Measurements from ENCODE around the gene CLCA2.

The CLCA2 gene

DNA sequence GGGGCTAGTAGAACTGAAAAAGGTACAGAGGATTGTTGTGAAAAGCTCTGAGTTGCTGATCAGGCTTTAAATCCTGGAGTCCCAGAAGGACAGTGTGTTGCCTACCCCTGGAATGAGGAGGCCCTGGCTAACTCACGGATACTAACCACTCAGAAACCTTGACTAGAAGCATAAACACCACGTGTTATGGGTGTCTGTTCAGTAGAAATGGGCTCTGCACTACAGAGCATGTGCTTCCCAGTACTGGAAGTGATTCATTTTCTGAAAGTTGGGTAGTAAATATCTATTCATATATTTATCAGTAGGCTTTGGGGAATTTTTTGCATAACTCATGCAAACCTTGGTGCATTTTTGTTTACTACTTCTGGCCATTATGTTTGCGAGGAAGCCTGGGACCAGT, 29.7 kb downstream of the CLCA2 start:
- H3K4me1 ChIP-seq (ENCODE audit: control insufficient read depth, insufficient read depth, low read length), result no peaks in the 10 kb centered on the region
- H3K9ac ChIP-seq (ENCODE audit: low read length in 2 of 2), result no peak overlapping the region
- H3K27ac ChIP-seq (ENCODE audit: low read length), result no peak overlapping the region
- H3K9me3 ChIP-seq (ENCODE audit: control insufficient read depth in 2 of 2, low read length in 2 of 2), result no peaks in the 10 kb centered on the region
- no peaks in the 10 kb centered on the region for H3K27me3 ChIP-seq (ENCODE audit: control insufficient read depth in 1 of 2, insufficient read depth in 2 of 2, low read length in 2 of 2)
- H3K4me3 ChIP-seq (ENCODE audit: low read length in 2 of 2), result no peak overlapping the region
- H3K36me3 ChIP-seq (ENCODE audit: control insufficient read depth in 2 of 2, insufficient read depth in 2 of 2, low read length in 2 of 2), result no peaks in the 10 kb centered on the region

DNA sequence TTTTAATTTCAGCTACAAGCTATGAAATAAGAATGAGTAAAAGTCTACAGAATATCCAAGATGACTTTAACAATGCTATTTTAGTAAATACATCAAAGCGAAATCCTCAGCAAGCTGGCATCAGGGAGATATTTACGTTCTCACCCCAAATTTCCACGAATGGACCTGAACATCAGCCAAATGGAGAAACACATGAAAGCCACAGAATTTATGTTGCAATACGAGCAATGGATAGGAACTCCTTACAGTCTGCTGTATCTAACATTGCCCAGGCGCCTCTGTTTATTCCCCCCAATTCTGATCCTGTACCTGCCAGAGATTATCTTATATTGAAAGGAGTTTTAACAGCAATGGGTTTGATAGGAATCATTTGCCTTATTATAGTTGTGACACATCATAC, 31.1 kb downstream of the CLCA2 start:
- H3K9ac ChIP-seq (ENCODE audit: low read length in 2 of 2), result no peak overlapping the region
- H3K9me3 ChIP-seq (ENCODE audit: control insufficient read depth in 2 of 2, low read length in 2 of 2), result no peaks in the 10 kb centered on the region
- no peak overlapping the region for H3K27ac ChIP-seq (ENCODE audit: low read length)
- H3K4me1 ChIP-seq (ENCODE audit: control insufficient read depth, insufficient read depth, low read length), result no peaks in the 10 kb centered on the region
- no peaks in the 10 kb centered on the region for H3K27me3 ChIP-seq (ENCODE audit: control insufficient read depth in 1 of 2, insufficient read depth in 2 of 2, low read length in 2 of 2)
- H3K36me3 ChIP-seq (ENCODE audit: control insufficient read depth in 2 of 2, insufficient read depth in 2 of 2, low read length in 2 of 2), result no peaks in the 10 kb centered on the region
- H3K4me3 ChIP-seq (ENCODE audit: low read length in 2 of 2), result no peak overlapping the region

GRCh38 chr1:86460998-86461397, 37.0 kb downstream of the CLCA2 start:
- no peaks in the 10 kb centered on the region for H3K36me3 ChIP-seq (ENCODE audit: control insufficient read depth in 2 of 2, insufficient read depth in 2 of 2, low read length in 2 of 2)
- H3K9ac ChIP-seq (ENCODE audit: low read length in 2 of 2), result no peak overlapping the region
- no peaks in the 10 kb centered on the region for H3K9me3 ChIP-seq (ENCODE audit: control insufficient read depth in 2 of 2, low read length in 2 of 2)
- H3K4me3 ChIP-seq (ENCODE audit: low read length in 2 of 2), result no peak overlapping the region
- no peak overlapping the region for H3K27ac ChIP-seq (ENCODE audit: low read length)
- no peaks in the 10 kb centered on the region for H3K4me1 ChIP-seq (ENCODE audit: control insufficient read depth, insufficient read depth, low read length)
- H3K27me3 ChIP-seq (ENCODE audit: control insufficient read depth in 1 of 2, insufficient read depth in 2 of 2, low read length in 2 of 2), result no peaks in the 10 kb centered on the region

- Histone ChIP-seq H3K9ac (ENCODE audit: low read length in 2 of 2) (no peak overlapping the region), H3K27ac (ENCODE audit: low read length) (no peak overlapping the region), H3K27me3 (ENCODE audit: control insufficient read depth in 1 of 2, insufficient read depth in 2 of 2, low read length in 2 of 2) (no peaks in the 10 kb centered on the region), H3K36me3 (ENCODE audit: control insufficient read depth in 2 of 2, insufficient read depth in 2 of 2, low read length in 2 of 2) (no peaks in the 10 kb centered on the region), H3K4me3 (ENCODE audit: low read length in 2 of 2) (no peak overlapping the region), H3K4me1 (ENCODE audit: control insufficient read depth, insufficient read depth, low read length) (no peaks in the 10 kb centered on the region), H3K9me3 (ENCODE audit: control insufficient read depth in 2 of 2, low read length in 2 of 2) (no peaks in the 10 kb centered on the region)
Measured at GRCh38 chr1:86461482-86461881, 37.5 kb downstream of the CLCA2 start.

GRCh38 chr1:86464819-86465218, 40.8 kb downstream of the CLCA2 start:
- Histone ChIP-seq H3K9me3 (ENCODE audit: control insufficient read depth in 2 of 2, low read length in 2 of 2) (no peaks in the 10 kb centered on the region), H3K27me3 (ENCODE audit: control insufficient read depth in 1 of 2, insufficient read depth in 2 of 2, low read length in 2 of 2) (no peaks in the 10 kb centered on the region), H3K36me3 (ENCODE audit: control insufficient read depth in 2 of 2, insufficient read depth in 2 of 2, low read length in 2 of 2) (no peaks in the 10 kb centered on the region), H3K9ac (ENCODE audit: low read length in 2 of 2) (no peak overlapping the region), H3K4me1 (ENCODE audit: control insufficient read depth, insufficient read depth, low read length) (no peaks in the 10 kb centered on the region), H3K27ac (ENCODE audit: low read length) (no peak overlapping the region), H3K4me3 (ENCODE audit: low read length in 2 of 2) (no peak overlapping the region)

GRCh38 chr1:86466109-86466844, 42.3 kb downstream of the CLCA2 start:
- Histone ChIP-seq H3K27me3 (ENCODE audit: control insufficient read depth in 1 of 2, insufficient read depth in 2 of 2, low read length in 2 of 2) (no peaks in the 10 kb centered on the region), H3K9ac (ENCODE audit: low read length in 2 of 2) (no peak overlapping the region), H3K9me3 (ENCODE audit: control insufficient read depth in 2 of 2, low read length in 2 of 2) (no peaks in the 10 kb centered on the region), H3K36me3 (ENCODE audit: control insufficient read depth in 2 of 2, insufficient read depth in 2 of 2, low read length in 2 of 2) (no peaks in the 10 kb centered on the region), H3K27ac (ENCODE audit: low read length) (no peak overlapping the region), H3K4me3 (ENCODE audit: low read length in 2 of 2) (no peak overlapping the region), H3K4me1 (ENCODE audit: control insufficient read depth, insufficient read depth, low read length) (no peaks in the 10 kb centered on the region)

GRCh38 chr1:86466986-86467385, 43.0 kb downstream of the CLCA2 start:
- Histone ChIP-seq H3K9ac (ENCODE audit: low read length in 2 of 2) (no peak overlapping the region), H3K36me3 (ENCODE audit: control insufficient read depth in 2 of 2, insufficient read depth in 2 of 2, low read length in 2 of 2) (no peaks in the 10 kb centered on the region), H3K4me3 (ENCODE audit: low read length in 2 of 2) (no peak overlapping the region), H3K27ac (ENCODE audit: low read length) (no peak overlapping the region), H3K4me1 (ENCODE audit: control insufficient read depth, insufficient read depth, low read length) (no peaks in the 10 kb centered on the region), H3K9me3 (ENCODE audit: control insufficient read depth in 2 of 2, low read length in 2 of 2) (no peaks in the 10 kb centered on the region), H3K27me3 (ENCODE audit: control insufficient read depth in 1 of 2, insufficient read depth in 2 of 2, low read length in 2 of 2) (no peaks in the 10 kb centered on the region)

- Histone ChIP-seq H3K36me3 (ENCODE audit: control insufficient read depth in 2 of 2, insufficient read depth in 2 of 2, low read length in 2 of 2) (no peaks in the 10 kb centered on the region), H3K9ac (ENCODE audit: low read length in 2 of 2) (no peak within 1 kb of the TSS), H3K27me3 (ENCODE audit: control insufficient read depth in 1 of 2, insufficient read depth in 2 of 2, low read length in 2 of 2) (no peaks in the 10 kb centered on the region), H3K4me1 (ENCODE audit: control insufficient read depth, insufficient read depth, low read length) (no peaks in the 10 kb centered on the region), H3K9me3 (ENCODE audit: control insufficient read depth in 2 of 2, low read length in 2 of 2) (no peaks in the 10 kb centered on the region), H3K27ac (ENCODE audit: low read length) (no peak within 1 kb of the TSS), H3K4me3 (ENCODE audit: low read length in 2 of 2) (no peak within 1 kb of the TSS)
Measured at GRCh38 chr1:86468501-86468977, 44.6 kb downstream of the CLCA2 start, which contains the start of gene CLCA1. Gene CLCA1, plus strand, starts transcription at chr1:86468927. Its CDS starts 45 bp downstream, at chr1:86468972.

DNA sequence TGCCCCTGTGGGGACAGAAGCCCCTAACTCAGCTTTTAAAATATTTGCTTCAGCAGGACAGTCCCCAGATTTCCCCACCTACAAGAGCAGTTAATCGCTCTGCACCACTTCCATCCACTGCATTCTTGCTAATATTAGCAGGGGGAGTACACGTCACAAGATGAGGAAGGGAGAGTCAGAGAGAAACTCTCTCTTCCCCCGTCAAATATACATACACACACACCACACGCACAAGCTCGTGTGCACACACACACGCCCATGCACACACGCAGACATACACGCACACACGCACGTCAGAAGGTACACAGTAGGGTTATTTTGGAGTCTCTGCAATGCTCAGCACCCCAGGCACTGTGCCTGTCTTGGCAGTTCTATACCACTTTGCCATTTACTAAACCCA, 46.9 kb downstream of the CLCA2 start:
- no peak overlapping the region for H3K9ac ChIP-seq (ENCODE audit: low read length in 2 of 2)
- H3K27ac ChIP-seq (ENCODE audit: low read length), result no peak overlapping the region
- H3K4me1 ChIP-seq (ENCODE audit: control insufficient read depth, insufficient read depth, low read length), result no peaks in the 10 kb centered on the region
- no peaks in the 10 kb centered on the region for H3K27me3 ChIP-seq (ENCODE audit: control insufficient read depth in 1 of 2, insufficient read depth in 2 of 2, low read length in 2 of 2)
- no peaks in the 10 kb centered on the region for H3K36me3 ChIP-seq (ENCODE audit: control insufficient read depth in 2 of 2, insufficient read depth in 2 of 2, low read length in 2 of 2)
- H3K9me3 ChIP-seq (ENCODE audit: control insufficient read depth in 2 of 2, low read length in 2 of 2), result no peaks in the 10 kb centered on the region
- H3K4me3 ChIP-seq (ENCODE audit: low read length in 2 of 2), result no peak overlapping the region

DNA sequence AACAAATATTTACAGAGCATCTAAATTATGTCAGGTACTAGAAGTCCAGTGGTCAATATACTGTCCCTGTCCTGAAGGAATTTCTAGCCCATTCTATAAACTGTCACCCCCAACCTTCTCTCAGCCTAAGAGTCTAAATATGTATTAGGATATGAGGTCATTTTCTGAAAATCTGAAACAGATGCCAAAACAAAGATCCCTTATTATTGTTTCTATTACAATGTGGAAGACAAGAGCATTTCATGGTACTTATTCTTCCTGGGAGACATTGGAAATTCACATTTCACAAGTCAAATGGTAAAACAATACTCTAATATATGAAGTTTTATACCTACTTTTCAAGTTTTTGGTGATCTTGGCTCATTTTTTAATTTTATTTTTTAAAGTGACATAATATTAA, 47.3 kb downstream of the CLCA2 start:
- Histone ChIP-seq H3K36me3 (ENCODE audit: control insufficient read depth in 2 of 2, insufficient read depth in 2 of 2, low read length in 2 of 2) (no peaks in the 10 kb centered on the region), H3K9me3 (ENCODE audit: control insufficient read depth in 2 of 2, low read length in 2 of 2) (no peaks in the 10 kb centered on the region), H3K4me1 (ENCODE audit: control insufficient read depth, insufficient read depth, low read length) (no peaks in the 10 kb centered on the region), H3K27ac (ENCODE audit: low read length) (no peak overlapping the region), H3K4me3 (ENCODE audit: low read length in 2 of 2) (no peak overlapping the region), H3K9ac (ENCODE audit: low read length in 2 of 2) (no peak overlapping the region), H3K27me3 (ENCODE audit: control insufficient read depth in 1 of 2, insufficient read depth in 2 of 2, low read length in 2 of 2) (no peaks in the 10 kb centered on the region)

DNA sequence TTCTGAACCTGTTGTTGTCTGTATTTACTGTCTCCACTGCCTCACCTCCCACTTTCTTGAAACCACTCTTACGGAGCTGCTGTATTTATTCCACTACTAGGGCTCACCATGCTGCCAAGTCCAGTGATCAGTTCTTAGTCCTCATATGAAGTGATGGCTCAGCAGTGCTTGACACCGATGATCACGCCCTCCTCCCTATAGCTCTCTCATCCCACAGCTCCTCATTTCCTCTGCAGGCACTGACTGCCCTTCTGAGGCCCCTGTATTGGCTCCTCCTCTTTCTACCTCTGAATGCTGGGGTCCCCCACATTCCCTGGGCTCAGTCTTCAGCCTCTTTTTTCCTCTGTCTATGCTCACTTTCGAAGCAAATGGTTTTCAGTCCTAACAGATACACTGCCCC, 48.2 kb downstream of the CLCA2 start:
- no peaks in the 10 kb centered on the region for H3K9me3 ChIP-seq (ENCODE audit: control insufficient read depth in 2 of 2, low read length in 2 of 2)
- no peaks in the 10 kb centered on the region for H3K4me1 ChIP-seq (ENCODE audit: control insufficient read depth, insufficient read depth, low read length)
- H3K27ac ChIP-seq (ENCODE audit: low read length), result no peak overlapping the region
- no peak overlapping the region for H3K9ac ChIP-seq (ENCODE audit: low read length in 2 of 2)
- no peaks in the 10 kb centered on the region for H3K36me3 ChIP-seq (ENCODE audit: control insufficient read depth in 2 of 2, insufficient read depth in 2 of 2, low read length in 2 of 2)
- H3K4me3 ChIP-seq (ENCODE audit: low read length in 2 of 2), result no peak overlapping the region
- no peaks in the 10 kb centered on the region for H3K27me3 ChIP-seq (ENCODE audit: control insufficient read depth in 1 of 2, insufficient read depth in 2 of 2, low read length in 2 of 2)

Data from stomach smooth muscle (tissue), 2 donors.